ENCODE data around the gene CCT8L2.
"Not testable (repeated sequence)": the region's sequence is repeated elsewhere in the genome, so short reads cannot be mapped to it uniquely, and the experiment has no call there.

GRCh38 chr22:16635442-16635841 is 42.8 kb upstream of the CCT8L2 start:
- TF ChIP-seq RFX5 (IDR thresholded peaks at IDR 0.05; ENCODE audit: low read depth, low read length); CTCF (conservative IDR thresholded peaks at IDR 0.05; ENCODE audit: low read depth, low read length): not testable (repeated sequence)
